OCI-LY7 (cell line): ENCODE measurements around the gene RHOBTB3. TPM values are rescaled to one million over a fixed set of nuclear protein-coding genes. Genes with fewer than 3 reads are reported as not detected.

Source experiments
- Bru-seq: library from RNA; stranded (reverse); fragments of 400-500 nt; gene quantifications from one replicate; lab custom pipeline; 2021; lab: Mats Ljungman, UMichigan
- BruChase-seq, 2 experiments: library from RNA; stranded (reverse); fragments of 400-500 nt; gene quantifications; one replicate each; lab custom pipeline; 2021; lab: Mats Ljungman, UMichigan
- BruUV-seq: library from RNA; stranded (reverse); fragments of 400-500 nt; replicated peaks from 2 replicates; lab custom pipeline; 2021; lab: Mats Ljungman, UMichigan
- CTCF ChIA-PET: fragments of 300-600 bp; sonication (Branson Sonifier 250); formaldehyde crosslinking; loops from one replicate; lab custom pipeline; 2022; ENCODE audit warnings: antibody characterized with exemption; ENCODE audit not compliant: unreplicated experiment; lab: Charles Lee
- POLR2A ChIA-PET: fragments of 300-600 bp; sonication (Branson Sonifier 250); formaldehyde crosslinking; loops from one replicate; lab custom pipeline; 2022; ENCODE audit warnings: antibody characterized with exemption; lab: Charles Lee
- DNase-seq: peaks from one replicate; pipeline ENCODE4 v3.0.0-alpha.2; 2015; ENCODE audit warnings: low spot score
- H2AFZ ChIP-seq: fragments of 200-600 bp; sonication (generic), shearing (Covaris generic); 2 replicates; pipeline ENCODE4 v1.6.1; 2014; ENCODE audit warnings: mild to moderate bottlenecking, antibody characterized with exemption, low read length, moderate library complexity
- H3K27ac ChIP-seq: fragments of 200-600 bp; sonication (generic); 2 replicates; pipeline ENCODE4 v1.5.1; 2014; ENCODE audit warnings: mixed run types, low read depth, mild to moderate bottlenecking, moderate library complexity, low read length, inconsistent platforms; ENCODE audit not compliant: poor library complexity, severe bottlenecking
- H3K36me3 ChIP-seq: fragments of 200-600 bp; sonication (generic); 2 replicates; pipeline ENCODE4 v1.6.1; 2014; ENCODE audit warnings: mild to moderate bottlenecking, antibody characterized with exemption, low read length, moderate library complexity, mixed read lengths; ENCODE audit not compliant: insufficient read depth
- H3K4me1 ChIP-seq: fragments of 200-600 bp; sonication (generic); 2 replicates; pipeline ENCODE4 v1.5.1; 2014; ENCODE audit warnings: mild to moderate bottlenecking, low read length; ENCODE audit not compliant: insufficient read depth, poor library complexity, severe bottlenecking
- H3K4me2 ChIP-seq: fragments of 200-600 bp; sonication (generic); 2 replicates; pipeline ENCODE4 v1.6.1; 2014; ENCODE audit warnings: mild to moderate bottlenecking, low read length
- H3K4me3 ChIP-seq: fragments of 200-600 bp; sonication (generic); 2 replicates; pipeline ENCODE4 v1.5.1; 2014; ENCODE audit warnings: mild to moderate bottlenecking, low read depth, low read length; ENCODE audit not compliant: poor library complexity, severe bottlenecking
- H3K79me2 ChIP-seq: fragments of 200-600 bp; sonication (generic); 2 replicates; pipeline ENCODE4 v1.6.1; 2016; ENCODE audit warnings: low read depth, mild to moderate bottlenecking, low read length, moderate library complexity, mixed read lengths; ENCODE audit not compliant: insufficient read depth
- H3K9me2 ChIP-seq: fragments of 200-600 bp; sonication (generic); 2 replicates; pipeline ENCODE4 v1.6.1; 2016; ENCODE audit warnings: mild to moderate bottlenecking, low read length, mixed read lengths; ENCODE audit not compliant: insufficient read depth
- H3K9me3 ChIP-seq: fragments of 200-600 bp; sonication (generic); 2 replicates; pipeline ENCODE4 v1.6.1; 2014; ENCODE audit warnings: mild to moderate bottlenecking, mixed run types, low read length, mixed read lengths
- H4K20me1 ChIP-seq: fragments of 200-600 bp; sonication (generic); 2 replicates; pipeline ENCODE4 v1.6.1; 2014; ENCODE audit warnings: mild to moderate bottlenecking, antibody characterized with exemption, low read length, moderate library complexity, mixed read lengths; ENCODE audit not compliant: insufficient read depth
- EZH2phosphoT487 ChIP-seq: fragments of 200-600 bp; sonication (generic); IDR thresholded peaks from 2 replicates; pipeline ENCODE4 v1.6.1; 2018; ENCODE audit warnings: low read depth, borderline replicate concordance, mild to moderate bottlenecking, mixed run types, antibody characterized with exemption, low read length, moderate library complexity, mixed read lengths
- intact Hi-C: fragments of 100-400 bp; cut with micrococcal nuclease; formaldehyde crosslinking; loops from one replicate; pipeline ENCODE4 v1.10.0; 2022; ENCODE audit not compliant: unreplicated experiment
- long read RNA-seq: library from polyadenylated mRNA; stranded (forward); transcript quantifications from one replicate; pipeline ENCODE4 v2.0.0, GENCODE V29; 2022
- total RNA-seq, 2 experiments: library from RNA; depleted of rRNA in 1 of 2; stranded (reverse); fragments of >200 nt in 1 of 2; shearing (Covaris generic) in 1 of 2; gene quantifications; 2 replicates each; pipeline ENCODE4 v1.2.3, GENCODE V29; 2014 to 2022
- TF ChIP-seq, protein P1 (sequence below): fragments of 200-600 bp; sonication (generic); conservative IDR thresholded peaks from 2 replicates; pipeline ENCODE4 v1.5.1; 2014; ENCODE audit warnings: mild to moderate bottlenecking, antibody characterized with exemption, low read length, moderate library complexity, mixed read lengths

The RHOBTB3 gene
- 0.93 and 4.0 TPM in 2 replicates for total RNA-seq (2014; rRNA removed; shearing (Covaris generic))
- 0.51 and 0.81 TPM in 2 replicates for total RNA-seq (2022)
- Bru-seq, nascent RNA = percentile 20 among the genes with signal in this experiment
- percentile 17 among the genes with signal in this experiment for BruChase-seq, experiment 1, labeled RNA remaining after a 6-hour chase
- BruChase-seq, experiment 2, labeled RNA remaining after a 2-hour chase = percentile 22 among the genes with signal in this experiment
- long read RNA-seq, partial matches to known transcripts = 0 of 19 reads
- long read RNA-seq, other reads (novel, unspliced or antisense) = 19 of 19 reads

GRCh38 chr5:95730730-95731570 lies at the start of gene RHOBTB3:
Gene RHOBTB3 (plus strand): TSS chr5:95731336. CDS start chr5:95731683, 347 bp downstream.
- CTCF ChIA-PET = no interaction called here
- peak within 1 kb of the TSS; percentile 54 for H3K4me2 ChIP-seq
- TF ChIP-seq, protein P1, sequence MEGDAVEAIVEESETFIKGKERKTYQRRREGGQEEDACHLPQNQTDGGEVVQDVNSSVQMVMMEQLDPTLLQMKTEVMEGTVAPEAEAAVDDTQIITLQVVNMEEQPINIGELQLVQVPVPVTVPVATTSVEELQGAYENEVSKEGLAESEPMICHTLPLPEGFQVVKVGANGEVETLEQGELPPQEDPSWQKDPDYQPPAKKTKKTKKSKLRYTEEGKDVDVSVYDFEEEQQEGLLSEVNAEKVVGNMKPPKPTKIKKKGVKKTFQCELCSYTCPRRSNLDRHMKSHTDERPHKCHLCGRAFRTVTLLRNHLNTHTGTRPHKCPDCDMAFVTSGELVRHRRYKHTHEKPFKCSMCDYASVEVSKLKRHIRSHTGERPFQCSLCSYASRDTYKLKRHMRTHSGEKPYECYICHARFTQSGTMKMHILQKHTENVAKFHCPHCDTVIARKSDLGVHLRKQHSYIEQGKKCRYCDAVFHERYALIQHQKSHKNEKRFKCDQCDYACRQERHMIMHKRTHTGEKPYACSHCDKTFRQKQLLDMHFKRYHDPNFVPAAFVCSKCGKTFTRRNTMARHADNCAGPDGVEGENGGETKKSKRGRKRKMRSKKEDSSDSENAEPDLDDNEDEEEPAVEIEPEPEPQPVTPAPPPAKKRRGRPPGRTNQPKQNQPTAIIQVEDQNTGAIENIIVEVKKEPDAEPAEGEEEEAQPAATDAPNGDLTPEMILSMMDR = no peak
- no peak for TF ChIP-seq EZH2phosphoT487
- peaks cover 13% of the 10 kb centered on the region for H3K4me1 ChIP-seq
- no peaks in the 10 kb centered on the region for H4K20me1 ChIP-seq
- intact Hi-C loops = no loop called here
- no peaks in the 10 kb centered on the region for H3K9me3 ChIP-seq
- H3K79me2 ChIP-seq = no peaks in the 10 kb centered on the region
- no peak within 1 kb of the TSS for H3K27ac ChIP-seq
- H3K4me3 ChIP-seq = peak within 1 kb of the TSS; percentile 69
- peak within 1 kb of the TSS; percentile 77 for H2AFZ ChIP-seq
- no peaks in the 10 kb centered on the region for H3K9me2 ChIP-seq
- H3K36me3 ChIP-seq = no peaks in the 10 kb centered on the region
- POLR2A ChIA-PET = interaction anchor here (0.7 to 1.6 kb wide), 2 partner anchors 13 to 55 kb away, joined by 3 to 5 read pairs; no protein-coding TSS in a partner anchor
- no TSS peak for BruUV-seq
- peak; percentile 38 for DNase-seq

- Histone ChIP-seq H2AFZ (no peak within 1 kb of the TSS), H3K79me2 (no peaks in the 10 kb centered on the region), H3K36me3 (no peaks in the 10 kb centered on the region), H3K4me2 (no peak within 1 kb of the TSS), H3K4me3 (no peak within 1 kb of the TSS), H3K9me3 (no peaks in the 10 kb centered on the region), H3K27ac (no peak within 1 kb of the TSS), H3K9me2 (no peaks in the 10 kb centered on the region), H3K4me1 (no peaks in the 10 kb centered on the region), H4K20me1 (no peaks in the 10 kb centered on the region)
- DNase-seq = no peak
- no TSS peak for BruUV-seq
- POLR2A ChIA-PET = no interaction called here
- intact Hi-C loops = no loop called here
- no peak for TF ChIP-seq EZH2phosphoT487
- TF ChIP-seq, protein P1 = no peak
- CTCF ChIA-PET = no interaction called here
These were observed 48.2 kb upstream of the RHOBTB3 start, which contains the start of gene SPATA9 for GRCh38 chr5:95682891-95683290. Gene SPATA9 (minus strand): TSS chr5:95682991. CDS start chr5:95682854, 137 bp downstream.
